Activated CD4-positive, CD25-positive, alpha-beta regulatory T cell (primary cell): ENCODE measurements around the gene PCDHB3.
"Not testable (repeated sequence)": the region's sequence is repeated elsewhere in the genome, so short reads cannot be mapped to it uniquely, and the experiment has no call there.

ENCODE experiments used
- DNase-seq, 4 experiments: peaks; one replicate each; lab custom pipeline; 2025; lab: John Stamatoyannopoulos, UW

PCDHB3 gene

DNA sequence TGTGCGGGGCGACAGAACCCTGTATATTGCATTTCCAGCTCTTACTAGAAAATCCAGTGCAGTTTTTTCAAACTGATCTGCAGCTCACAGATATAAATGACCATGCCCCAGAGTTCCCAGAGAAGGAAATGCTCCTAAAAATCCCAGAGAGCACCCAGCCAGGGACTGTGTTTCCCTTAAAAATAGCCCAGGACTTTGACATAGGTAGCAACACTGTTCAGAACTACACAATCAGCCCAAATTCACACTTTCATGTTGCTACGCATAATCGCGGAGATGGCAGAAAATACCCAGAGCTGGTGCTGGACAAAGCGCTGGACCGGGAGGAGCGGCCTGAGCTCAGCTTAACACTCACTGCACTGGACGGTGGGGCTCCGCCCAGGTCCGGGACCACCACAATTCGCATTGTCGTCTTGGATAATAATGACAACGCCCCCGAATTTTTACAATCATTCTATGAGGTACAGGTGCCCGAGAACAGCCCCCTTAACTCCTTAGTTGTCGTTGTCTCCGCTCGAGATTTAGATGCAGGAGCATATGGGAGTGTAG is 35.5 kb downstream of the PCDHB3 start:
- DNase-seq: no peak

DNA sequence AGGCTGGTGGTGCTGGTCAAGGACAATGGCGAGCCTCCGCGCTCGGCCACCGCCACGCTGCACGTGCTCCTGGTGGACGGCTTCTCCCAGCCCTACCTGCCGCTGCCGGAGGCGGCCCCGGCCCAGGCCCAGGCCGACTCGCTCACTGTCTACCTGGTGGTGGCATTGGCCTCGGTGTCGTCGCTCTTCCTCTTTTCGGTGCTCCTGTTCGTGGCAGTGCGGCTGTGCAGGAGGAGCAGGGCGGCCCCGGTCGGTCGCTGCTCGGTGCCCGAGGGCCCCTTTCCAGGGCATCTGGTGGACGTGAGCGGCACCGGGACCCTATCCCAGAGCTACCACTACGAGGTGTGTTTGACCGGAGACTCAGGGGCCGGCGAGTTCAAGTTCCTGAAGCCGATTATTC is 37.1 kb downstream of the PCDHB3 start:
- not testable (repeated sequence) for DNase-seq

DNA sequence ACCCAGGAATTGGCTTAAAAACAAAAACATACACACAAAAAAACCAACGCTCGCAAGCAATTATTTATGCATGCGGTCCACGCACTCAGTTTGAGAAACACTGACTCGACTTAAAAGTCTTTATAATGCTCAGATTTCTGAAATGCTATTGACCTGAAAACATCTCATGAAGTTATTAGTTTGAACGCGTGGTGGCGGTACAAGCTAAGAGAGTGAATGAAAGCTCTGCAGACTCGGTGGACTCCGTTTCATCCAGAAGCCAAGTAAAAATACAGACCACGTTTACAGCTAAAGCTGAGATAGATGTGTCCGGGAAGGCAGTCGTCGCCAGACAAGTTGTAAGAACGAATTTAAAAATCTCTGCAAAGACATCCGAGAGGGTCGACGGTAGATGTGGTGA is 49.5 kb downstream of the PCDHB3 start, which contains the start of gene PCDHB6:
PCDHB6 (plus strand) TSS at position 246 of the 400 bp plus-strand sequence. CDS start 201 bp downstream, outside the sequence.
- DNase-seq: no peak

DNA sequence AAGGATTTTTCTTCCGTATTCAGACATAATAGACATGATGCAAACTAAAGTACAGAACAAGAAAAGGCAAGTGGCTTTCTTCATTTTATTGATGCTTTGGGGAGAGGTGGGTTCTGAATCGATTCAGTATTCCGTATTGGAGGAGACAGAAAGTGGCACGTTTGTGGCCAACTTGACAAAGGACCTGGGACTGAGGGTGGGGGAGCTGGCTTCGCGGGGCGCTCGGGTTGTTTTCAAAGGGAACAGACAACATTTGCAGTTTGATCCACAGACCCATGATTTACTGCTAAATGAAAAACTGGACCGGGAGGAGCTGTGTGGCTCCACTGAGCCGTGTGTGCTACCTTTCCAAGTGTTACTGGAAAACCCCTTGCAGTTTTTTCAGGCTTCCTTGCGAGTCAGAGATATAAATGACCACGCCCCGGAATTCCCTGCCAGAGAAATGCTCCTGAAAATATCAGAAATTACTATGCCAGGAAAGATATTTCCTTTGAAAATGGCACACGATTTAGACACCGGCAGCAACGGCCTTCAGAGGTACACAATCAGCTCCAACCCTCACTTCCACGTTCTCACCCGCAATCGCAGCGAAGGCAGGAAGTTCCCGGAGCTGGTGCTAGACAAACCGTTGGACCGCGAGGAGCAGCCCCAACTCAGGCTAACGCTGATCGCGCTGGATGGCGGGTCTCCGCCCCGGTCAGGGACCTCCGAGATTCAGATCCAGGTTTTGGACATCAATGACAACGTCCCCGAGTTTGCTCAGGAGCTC is 50.1 kb downstream of the PCDHB3 start:
- DNase-seq: no peak

DNA sequence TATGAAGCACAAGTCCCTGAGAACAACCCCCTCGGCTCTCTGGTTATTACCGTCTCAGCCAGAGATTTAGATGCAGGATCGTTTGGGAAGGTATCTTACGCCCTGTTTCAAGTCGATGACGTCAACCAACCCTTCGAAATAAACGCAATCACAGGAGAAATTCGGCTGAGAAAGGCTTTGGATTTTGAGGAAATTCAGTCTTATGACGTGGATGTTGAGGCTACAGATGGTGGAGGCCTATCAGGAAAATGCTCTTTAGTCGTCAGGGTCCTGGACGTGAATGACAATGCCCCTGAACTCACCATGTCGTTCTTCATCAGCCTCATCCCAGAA is 50.7 kb downstream of the PCDHB3 start:
- DNase-seq: no peak

DNA sequence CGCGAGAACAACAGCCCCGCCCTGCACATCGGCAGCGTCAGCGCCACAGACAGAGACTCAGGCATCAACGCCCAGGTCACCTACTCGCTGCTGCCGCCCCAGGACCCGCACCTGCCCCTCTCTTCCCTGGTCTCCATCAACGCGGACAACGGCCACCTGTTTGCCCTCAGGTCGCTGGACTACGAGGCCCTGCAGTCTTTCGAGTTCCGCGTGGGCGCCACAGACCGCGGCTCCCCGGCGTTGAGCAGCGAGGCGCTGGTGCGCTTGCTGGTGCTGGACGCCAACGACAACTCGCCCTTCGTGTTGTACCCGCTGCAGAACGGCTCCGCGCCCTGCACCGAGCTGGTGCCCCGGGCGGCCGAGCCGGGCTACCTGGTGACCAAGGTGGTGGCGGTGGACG is 51.4 kb downstream of the PCDHB3 start:
- not testable (repeated sequence) for DNase-seq

DNA sequence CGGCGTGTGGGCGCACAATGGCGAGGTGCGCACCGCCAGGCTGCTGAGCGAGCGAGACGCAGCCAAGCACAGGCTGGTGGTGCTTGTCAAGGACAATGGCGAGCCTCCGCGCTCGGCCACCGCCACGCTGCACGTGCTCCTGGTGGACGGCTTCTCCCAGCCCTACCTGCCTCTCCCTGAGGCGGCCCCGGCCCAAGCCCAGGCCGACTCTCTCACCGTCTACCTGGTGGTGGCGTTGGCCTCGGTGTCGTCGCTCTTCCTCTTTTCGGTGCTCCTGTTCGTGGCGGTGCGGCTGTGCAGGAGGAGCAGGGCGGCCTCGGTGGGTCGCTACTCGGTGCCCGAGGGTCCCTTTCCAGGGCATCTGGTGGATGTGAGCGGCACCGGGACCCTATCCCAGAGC is 51.8 kb downstream of the PCDHB3 start:
- not testable (repeated sequence) for DNase-seq
